H1 (cell line): ENCODE data around the gene JPT2. TPM values are rescaled to one million over a fixed set of nuclear protein-coding genes. Genes with fewer than 3 reads are reported as not detected.
A peak's percentile ranks its signal among the peaks of the same experiment; 100 is the strongest.

Source experiments
- CTCF ChIA-PET: fragments of 300-600 bp; sonication (Branson Sonifier 250); formaldehyde crosslinking; loops from one replicate; lab custom pipeline; 2021; ENCODE audit not compliant: partially characterized antibody; lab: Charles Lee
- POLR2A ChIA-PET: fragments of 300-600 bp; sonication (Branson Sonifier 250); formaldehyde crosslinking; loops from one replicate; lab custom pipeline; 2021; ENCODE audit warnings: inconsistent platforms; ENCODE audit not compliant: partially characterized antibody; lab: Charles Lee
- DNase-seq, 2 experiments: peaks; one replicate each; pipeline versions ENCODE4 v3.0.0 to v3.0.0-alpha.2; 2010 to 2022; ENCODE audit warnings: low spot score in 2 of 2, low read depth in 1 of 2, mixed read lengths in 1 of 2
- FAIRE-seq: peaks from 2 replicates; lab custom pipeline; 2011; peaks lifted over from hg19 to GRCh38; lab: Jason Lieb, UNC
- H2AFZ ChIP-seq: 2 replicates; pipeline ENCODE4 v1.8.1; 2012; ENCODE audit warnings: low read length, inconsistent platforms
- H2AK5ac ChIP-seq: 2 replicates; pipeline ENCODE4 v1.6.1; 2013; ENCODE audit warnings: low read depth, low read length
- H2BK120ac ChIP-seq: replicated peaks from 2 replicates; pipeline ENCODE3; 2013; ENCODE audit warnings: low read depth, low read length, inconsistent platforms
- H2BK12ac ChIP-seq: 2 replicates; pipeline ENCODE4 v1.6.1; 2013; ENCODE audit warnings: low read depth, low read length
- H2BK15ac ChIP-seq: 2 replicates; pipeline ENCODE4 v1.6.1; 2013; ENCODE audit warnings: low read length
- H2BK20ac ChIP-seq: 2 replicates; pipeline ENCODE4 v1.6.1; 2013; ENCODE audit warnings: low read length
- H2BK5ac ChIP-seq: 2 replicates; pipeline ENCODE4 v1.6.1; 2013; ENCODE audit warnings: low read depth, low read length
- H3K14ac ChIP-seq: 2 replicates; pipeline ENCODE4 v1.6.1; 2013; ENCODE audit warnings: inconsistent platforms; ENCODE audit not compliant: insufficient read length
- H3K18ac ChIP-seq: 2 replicates; pipeline ENCODE4 v1.6.1; 2013; ENCODE audit warnings: low read length; ENCODE audit errors: extremely low read depth
- H3K23ac ChIP-seq: 2 replicates; pipeline ENCODE4 v1.6.1; 2013; ENCODE audit warnings: inconsistent platforms; ENCODE audit not compliant: insufficient read length
- H3K23me2 ChIP-seq: 2 replicates; pipeline ENCODE4 v1.6.1; 2013; ENCODE audit warnings: low read depth, low read length
- H3K27ac ChIP-seq: 2 replicates; pipeline ENCODE4 v1.6.1; 2011; ENCODE audit warnings: low read depth, low read length, inconsistent platforms
- H3K27me3 ChIP-seq, 4 experiments: replicated peaks in 1 of 4; 1 replicate in 1 of 4; 2 replicates in 3 of 4; pipeline versions ENCODE4 v1.6.1 to v1.8.1; 2011 to 2013; ENCODE audit warnings: low read length in 3 of 4, mild to moderate bottlenecking in 3 of 4, inconsistent platforms in 2 of 4, mixed read lengths in 2 of 4, moderate library complexity in 1 of 4; ENCODE audit not compliant: control insufficient read depth in 3 of 4, insufficient read depth in 3 of 4; ENCODE audit errors: extremely low read depth in 1 of 4
- H3K36me3 ChIP-seq, 4 experiments: 2 replicates each; pipeline versions ENCODE4 v1.6.1 to v1.8.1; 2011 to 2013; ENCODE audit warnings: mild to moderate bottlenecking in 4 of 4, low read length in 3 of 4, moderate library complexity in 2 of 4, control low read depth in 1 of 4, inconsistent platforms in 1 of 4; ENCODE audit not compliant: insufficient read depth in 4 of 4, control insufficient read depth in 2 of 4
- H3K4ac ChIP-seq: replicated peaks from 2 replicates; pipeline ENCODE3; 2013; ENCODE audit warnings: low read length, low read depth, mixed read lengths, inconsistent platforms; ENCODE audit not compliant: insufficient read length
- H3K4me1 ChIP-seq, 4 experiments: replicated peaks in 1 of 4; 1 replicate in 1 of 4; 2 replicates in 3 of 4; pipeline versions ENCODE4 v1.6.1 to v1.8.1; 2011 to 2013; ENCODE audit warnings: low read length in 3 of 4, inconsistent platforms in 2 of 4, mixed read lengths in 1 of 4; ENCODE audit not compliant: insufficient read depth in 4 of 4, control insufficient read depth in 3 of 4
- H3K4me2 ChIP-seq, 2 experiments: 2 replicates each; pipeline versions ENCODE4 v1.6.1 to v1.8.1; 2011 to 2013; ENCODE audit warnings: low read depth in 2 of 2, low read length in 2 of 2, control low read depth in 1 of 2, inconsistent platforms in 1 of 2, mild to moderate bottlenecking in 1 of 2; ENCODE audit not compliant: insufficient read depth in 1 of 2
- H3K4me3 ChIP-seq, 4 experiments: fragments of 200-600, 300-600 bp in 1 of 4; sonication (generic), shearing (Covaris generic), sonication (Bioruptor Twin) in 1 of 4; 2 replicates each; pipeline versions ENCODE4 v1.5.1 to v1.8.1; 2011 to 2016; ENCODE audit warnings: low read length in 4 of 4, low read depth in 3 of 4, control low read depth in 2 of 4, inconsistent platforms in 2 of 4, mild to moderate bottlenecking in 2 of 4, mixed read lengths in 1 of 4, moderate library complexity in 1 of 4; ENCODE audit not compliant: insufficient read depth in 2 of 4; ENCODE audit errors: extremely low read depth in 1 of 4
- H3K56ac ChIP-seq: replicated peaks from 2 replicates; pipeline ENCODE3; 2013; ENCODE audit warnings: low read depth, mild to moderate bottlenecking, mixed read lengths, low read length, inconsistent platforms; ENCODE audit not compliant: insufficient read length
- H3K79me1 ChIP-seq: 2 replicates; pipeline ENCODE4 v1.6.1; 2013; ENCODE audit warnings: low read depth, low read length, control low read depth
- H3K79me2 ChIP-seq, 2 experiments: 2 replicates each; pipeline versions ENCODE4 v1.6.1 to v1.8.1; 2012 to 2013; ENCODE audit warnings: low read length in 2 of 2, mild to moderate bottlenecking in 2 of 2, inconsistent platforms in 1 of 2; ENCODE audit not compliant: insufficient read depth in 2 of 2, control insufficient read depth in 1 of 2
- H3K9ac ChIP-seq, 4 experiments: replicated peaks in 1 of 4; 1 replicate in 1 of 4; 2 replicates in 3 of 4; pipeline versions ENCODE4 v1.6.1 to v1.8.1; 2011 to 2013; ENCODE audit warnings: low read depth in 3 of 4, low read length in 3 of 4, control low read depth in 2 of 4, mild to moderate bottlenecking in 2 of 4, moderate library complexity in 2 of 4, inconsistent platforms in 1 of 4; ENCODE audit errors: extremely low read depth in 1 of 4
- H3K9me3 ChIP-seq, 2 experiments: 2 replicates each; pipeline versions ENCODE4 v1.6.1 to v1.8.1; 2012 to 2013; ENCODE audit warnings: mild to moderate bottlenecking in 2 of 2, moderate library complexity in 2 of 2, control low read depth in 1 of 2, inconsistent platforms in 1 of 2, low read depth in 1 of 2, low read length in 1 of 2, mixed read lengths in 1 of 2; ENCODE audit not compliant: insufficient read depth in 2 of 2
- H4K20me1 ChIP-seq, 2 experiments: replicated peaks in 1 of 2; 2 replicates each; pipeline versions ENCODE3 to v1.8.1; 2011 to 2013; ENCODE audit warnings: inconsistent platforms in 2 of 2, low read length in 2 of 2, mild to moderate bottlenecking in 1 of 2; ENCODE audit not compliant: insufficient read depth in 2 of 2, control insufficient read depth in 1 of 2
- H4K5ac ChIP-seq: 2 replicates; pipeline ENCODE4 v1.6.1; 2013; ENCODE audit warnings: low read length, low read depth, mixed read lengths, inconsistent platforms; ENCODE audit not compliant: insufficient read length
- H4K8ac ChIP-seq: 2 replicates; pipeline ENCODE4 v1.8.0; 2013; ENCODE audit warnings: mild to moderate bottlenecking, moderate library complexity, low read length, inconsistent platforms; ENCODE audit not compliant: insufficient read depth; ENCODE audit errors: extremely low read depth
- H4K91ac ChIP-seq: replicated peaks from 2 replicates; pipeline ENCODE3; 2013; ENCODE audit warnings: low read length, mixed read lengths, inconsistent platforms; ENCODE audit not compliant: insufficient read length
- EZH2 ChIP-seq: fragments of 200-600 bp; sonication (generic); IDR thresholded peaks from 2 replicates; pipeline ENCODE4 v1.7.1; 2012; ENCODE audit warnings: low read depth, mild to moderate bottlenecking, moderate library complexity, low read length, inconsistent platforms; ENCODE audit not compliant: severe bottlenecking
- WGBS, 2 experiments: shearing (Covaris generic) in 1 of 2; methylation state at CpG; one replicate each; pipeline versions ENCODE4 v1.1.6 to v1.1.7; 2013 to 2015; ENCODE audit warnings: low lambda C conversion rate in 2 of 2, mixed read lengths in 2 of 2, inconsistent platforms in 1 of 2, low coverage in 1 of 2, missing lambda C conversion rate in 1 of 2; ENCODE audit not compliant: insufficient replicate concordance in 2 of 2, insufficient coverage in 1 of 2, insufficient read length in 1 of 2; ENCODE audit errors: extremely low coverage in 1 of 2, missing lambda C conversion rate in 1 of 2; 5-methylcytosine and 5-hydroxymethylcytosine counted together
- polyA plus RNA-seq, 7 experiments: library from polyadenylated mRNA; depleted of rRNA in 3 of 7; stranded (reverse) in 5 of 7; unstranded in 2 of 7; fragments of >200 nt in 5 of 7; fragments of 200-250 nt in 2 of 7; gene quantifications; 1 replicate in 5 of 7; 2 replicates in 1 of 7; 4 replicates in 1 of 7; pipeline versions ENCODE4 v1.2.1 to v1.2.3, GENCODE V29; 2011 to 2013; ENCODE audit warnings: missing spikeins in 2 of 7, mixed read lengths in 2 of 7
- total RNA-seq: library from RNA; stranded (reverse); fragmentation: NEBNext Ultra II Directional; extraction: Animal tissue kit (Norgen Biotek cat#: 25700); gene quantifications from 2 replicates; pipeline ENCODE4 v1.2.1, GENCODE V29; 2021

The JPT2 gene
- total and polyA plus RNA-seq, 2 of the 8 experiments (the other 6 are each of a cell fraction or from before 2014, with no cell fraction given) = 67.6 to 197 TPM

DNA sequence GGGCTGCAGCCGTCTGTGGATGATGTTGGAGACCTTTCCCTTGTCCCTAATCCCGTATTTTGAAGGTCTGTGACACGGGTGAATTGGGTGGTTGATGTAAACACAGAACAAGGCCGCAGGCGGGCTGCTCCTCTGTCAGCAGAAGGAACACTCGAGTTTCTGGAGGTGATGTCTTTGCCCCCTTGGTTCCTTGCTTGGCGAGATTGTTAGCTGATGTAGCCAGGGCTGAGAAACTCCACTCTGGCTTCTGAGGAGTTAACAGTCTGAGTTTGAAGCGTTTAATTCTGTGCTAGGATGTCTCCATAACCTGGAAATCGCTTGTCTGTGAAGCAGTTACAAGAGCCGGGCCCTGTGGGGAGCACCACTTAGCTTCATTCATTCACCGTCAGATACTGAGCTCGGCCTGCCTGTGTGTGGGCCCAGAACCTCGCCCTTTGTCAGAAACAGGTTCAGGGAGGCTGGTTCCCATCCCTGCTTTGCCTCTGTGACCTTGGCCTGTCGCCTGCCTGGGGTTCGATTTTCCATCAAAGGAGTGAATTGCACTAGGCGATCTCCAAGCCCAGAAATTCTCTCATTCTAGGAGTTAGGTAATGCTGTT is 29.2 kb downstream of the JPT2 start:
- FAIRE-seq (no peak), DNase-seq (no peak)
- H3K27ac ChIP-seq = no peak overlapping the region
- H2BK12ac ChIP-seq = no peak overlapping the region
- peak overlapping the region; percentile 54 to 97 (median 76) for H3K4me3 ChIP-seq
- H3K4me2 ChIP-seq = peak overlapping the region; percentile 68 to 78
- peaks cover 11% of the 10 kb centered on the region for H3K23me2 ChIP-seq
- peaks cover 10% of the 10 kb centered on the region for H3K79me1 ChIP-seq
- H3K9ac ChIP-seq = peak overlapping the region in 3 of 4 experiments; percentile 1 to 67 (median 20); a peak in 2 of 7 replicates
- no peak overlapping the region for H2BK5ac ChIP-seq
- H3K27me3 ChIP-seq = no peaks in the 10 kb centered on the region
- peaks cover 3 to 45% of the 10 kb centered on the region in 2 experiments; a peak in 3 of 4 replicates for H3K79me2 ChIP-seq
- peaks cover 13 to 20% of the 10 kb centered on the region in 2 experiments for H4K20me1 ChIP-seq
- ChIA-PET CTCF (interaction anchor here (0.5 to 2.4 kb wide), 7 partner anchors 9 to 360 kb away, joined by 3 to 8 read pairs (median 4); no protein-coding TSS in a partner anchor), POLR2A (interaction anchor here (0.6 to 3.9 kb wide), 8 partner anchors 9 to 1637 kb away, joined by 3 to 35 read pairs (median 3); partner anchors contain the start of genes EME2, MRPS34, NME3 and UBE2I)
- H2AFZ ChIP-seq = no peak overlapping the region
- H3K36me3 ChIP-seq = peaks cover 1 to 5% (median 4%) of the 10 kb centered on the region in 4 experiments; a peak in 5 of 8 replicates
- H2AK5ac ChIP-seq = peak overlapping the region; percentile 61; the same call in 1 of the 2 replicates
- 0 out of 2 replicates have a peak overlapping the region, but pooled peaks have one; percentile 61 for H2BK20ac ChIP-seq
- H3K18ac ChIP-seq = no peak overlapping the region
- no peaks in the 10 kb centered on the region for H3K9me3 ChIP-seq
- no peak overlapping the region for H3K23ac ChIP-seq
- H3K14ac ChIP-seq = no peak overlapping the region
- H3K4me1 ChIP-seq = peaks cover 0 to 16% (median 3%) of the 10 kb centered on the region in 4 experiments; a peak in 4 of 7 replicates
- H4K91ac ChIP-seq = no peak overlapping the region
- no peak overlapping the region for H3K56ac ChIP-seq
- no peak overlapping the region for H3K4ac ChIP-seq
- no peak overlapping the region for H2BK120ac ChIP-seq
- 63% methylated on average over 16 of the region's 16 CpGs; no CpG with 5 or more reads in 1 of the 2 experiments for WGBS, 2 experiments
- H2BK15ac ChIP-seq = no peak overlapping the region
- no peak overlapping the region for H4K8ac ChIP-seq
- no peak overlapping the region for H4K5ac ChIP-seq
- TF ChIP-seq EZH2 = no peak
